NCI-H2171 (cell line): ENCODE data around the gene TOX2.
A peak's percentile ranks its signal among the peaks of the same experiment; 100 is the strongest.

Experiments used
- DNase-seq: peaks from one replicate; lab custom pipeline; 2025; lab: John Stamatoyannopoulos, UW

The TOX2 gene

DNA sequence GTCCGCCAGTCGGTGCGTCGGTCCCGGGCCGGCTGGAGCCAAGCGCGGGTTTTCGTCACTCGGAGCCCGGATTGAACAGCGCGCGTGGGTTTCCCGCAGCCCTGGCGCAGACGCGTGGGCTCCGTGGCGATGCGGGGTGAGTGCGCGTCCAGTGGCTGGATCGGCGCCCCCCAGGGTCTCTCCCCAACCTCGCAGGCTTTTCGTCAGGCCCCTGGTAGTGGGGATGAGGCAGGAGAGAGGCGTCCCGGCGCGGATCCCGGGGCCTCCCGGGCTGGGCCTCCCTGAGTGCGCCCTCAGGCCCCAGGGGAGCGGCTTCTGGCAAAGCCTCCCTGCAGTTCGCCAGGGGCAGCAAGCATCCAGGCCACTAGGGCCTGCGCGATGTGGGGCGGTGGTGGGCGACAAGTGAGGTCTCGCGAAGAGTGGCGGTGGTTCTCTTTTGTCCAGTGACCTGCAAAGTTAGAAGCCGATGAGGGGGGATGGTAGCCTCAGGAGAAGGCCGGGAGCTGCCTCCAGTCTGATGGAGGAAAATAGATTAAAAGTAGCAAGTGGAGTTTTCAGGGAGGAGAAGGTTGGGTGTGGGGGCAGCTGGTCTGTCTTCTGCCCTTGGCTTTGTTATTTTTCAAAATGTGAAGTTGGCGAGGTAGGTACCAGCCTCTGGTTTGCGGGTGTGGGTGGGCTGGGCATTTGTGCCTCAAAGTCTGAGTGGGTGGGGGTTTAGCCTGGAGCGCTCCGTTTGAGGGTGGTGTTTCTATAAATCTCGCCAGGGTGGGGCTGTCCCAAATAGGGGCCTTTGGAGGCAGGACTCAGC is 1.6 kb downstream of the TOX2 start:
- DNase-seq, result no peak

DNA sequence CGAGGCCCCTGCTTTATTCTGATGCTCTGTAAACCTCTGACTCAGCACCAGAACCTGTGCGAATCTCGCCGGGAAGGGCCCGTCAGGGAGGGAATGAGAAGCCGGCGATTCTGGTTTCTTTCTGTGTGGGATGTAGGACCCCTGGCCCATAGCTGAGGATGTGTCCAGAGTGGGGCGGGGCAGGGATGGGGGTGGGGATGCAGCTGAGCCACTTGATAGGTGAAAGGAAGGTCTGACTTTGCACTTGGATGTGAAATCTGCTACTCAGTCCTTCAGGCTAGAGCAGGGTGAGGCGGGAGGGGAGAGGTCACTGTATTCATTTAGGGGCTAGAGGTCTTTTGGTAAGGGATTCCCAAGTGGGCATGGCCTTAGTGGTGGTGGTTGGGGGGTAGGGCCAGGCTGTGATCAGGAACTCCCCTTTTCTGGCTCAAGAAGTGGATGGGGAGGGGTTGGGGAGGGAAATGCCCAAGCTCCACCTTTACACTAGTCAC is 2.3 kb downstream of the TOX2 start:
- no peak for DNase-seq

DNA sequence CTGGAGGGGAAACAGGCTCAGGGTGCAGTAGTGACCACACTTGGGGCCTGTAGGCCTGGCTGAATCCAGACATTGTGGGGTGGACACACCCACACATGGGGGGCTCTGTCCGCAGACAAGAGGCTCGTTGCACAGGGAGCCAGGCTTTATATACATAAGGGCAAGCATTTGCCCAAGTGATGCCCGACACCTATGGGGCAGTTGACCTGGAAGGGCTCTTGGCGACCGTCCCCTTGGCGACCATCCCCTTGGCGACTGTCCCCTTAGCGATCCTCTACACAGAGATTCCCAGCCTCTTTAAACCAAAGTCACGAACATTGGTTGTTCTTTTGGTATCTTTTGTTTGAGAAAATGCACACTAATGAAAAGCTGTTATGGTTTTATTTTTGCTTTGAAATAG is 2.7 kb downstream of the TOX2 start:
- DNase-seq, result no peak

DNA sequence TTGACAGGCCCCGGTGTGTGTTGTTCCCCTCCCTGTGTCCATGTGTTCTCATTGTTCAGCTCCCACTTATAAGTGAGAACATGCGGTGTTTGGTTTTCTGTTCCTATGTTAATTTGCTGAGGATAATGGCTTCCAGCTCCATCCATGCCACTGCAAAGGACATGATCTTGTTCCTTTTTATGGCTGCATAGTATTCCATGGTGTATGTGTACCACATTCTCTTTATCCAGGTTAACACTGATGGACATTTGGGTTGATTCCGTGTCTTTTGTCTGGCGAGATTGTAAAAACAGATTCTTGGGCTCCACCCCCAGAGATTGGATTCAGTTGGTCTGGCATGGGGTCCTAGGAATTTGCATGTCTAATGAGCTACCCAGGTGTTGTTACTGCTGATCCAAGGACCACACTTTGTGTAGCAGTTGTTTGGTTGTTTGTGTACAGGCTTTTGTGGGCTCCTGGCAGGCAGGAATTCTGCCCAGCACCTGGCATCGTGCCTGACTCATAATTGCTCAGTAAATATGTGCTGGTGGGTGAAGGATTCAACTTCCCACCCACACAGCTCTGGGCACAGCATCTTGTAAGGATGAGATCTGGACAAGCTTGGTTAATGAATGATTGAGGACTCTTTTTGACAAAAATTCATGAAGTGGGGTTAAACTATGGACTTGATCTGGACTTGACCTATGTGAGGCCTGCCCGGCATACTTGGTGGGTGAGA is 5.2 kb downstream of the TOX2 start:
- DNase-seq, result no peak

DNA sequence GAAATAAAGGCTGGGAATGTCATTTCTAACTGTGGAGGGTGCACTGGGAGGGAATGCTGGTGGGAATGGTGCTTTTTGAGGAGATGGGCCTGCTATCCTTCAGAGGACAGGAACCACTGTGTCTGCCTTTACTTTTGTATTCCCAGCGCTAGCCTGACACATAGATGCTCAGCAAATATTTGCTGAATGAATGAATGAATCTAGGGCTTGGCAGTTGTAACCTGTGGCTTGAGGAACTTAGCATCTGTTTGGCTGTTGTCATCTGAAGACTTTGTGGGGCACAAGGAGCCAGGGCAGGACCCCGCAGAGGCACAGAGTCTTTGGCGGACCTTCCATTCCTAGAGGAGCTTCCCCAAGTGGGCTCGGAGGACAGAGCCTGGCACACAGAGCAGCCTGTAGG is 6.1 kb downstream of the TOX2 start:
- no peak for DNase-seq

DNA sequence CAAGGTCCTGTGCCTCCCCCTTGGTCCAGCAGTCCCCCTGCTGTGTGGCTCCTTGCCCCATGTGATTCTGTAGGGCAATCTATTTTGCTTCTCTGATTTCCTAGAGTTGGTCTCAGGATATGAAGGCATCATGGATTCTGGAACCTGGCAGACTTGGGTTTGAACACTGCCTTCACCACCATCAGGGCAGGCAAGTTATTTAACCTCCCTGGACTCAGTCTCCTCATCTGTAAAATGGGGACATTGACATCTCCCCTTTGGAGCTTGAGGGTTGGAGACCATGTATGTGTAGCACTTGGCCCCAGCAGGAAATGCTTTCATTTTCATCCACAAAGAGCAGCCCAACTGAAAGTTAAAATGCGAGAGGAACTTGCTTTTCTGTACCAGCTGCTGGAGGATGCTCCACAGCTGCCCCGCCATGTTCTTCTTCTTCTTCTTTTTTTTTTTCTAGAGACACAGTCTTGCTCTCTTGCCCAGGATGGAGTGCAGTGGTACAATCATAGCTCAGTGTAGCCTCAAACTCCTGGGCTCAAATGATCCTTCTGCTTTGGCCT is 6.7 kb downstream of the TOX2 start:
- DNase-seq, result no peak

DNA sequence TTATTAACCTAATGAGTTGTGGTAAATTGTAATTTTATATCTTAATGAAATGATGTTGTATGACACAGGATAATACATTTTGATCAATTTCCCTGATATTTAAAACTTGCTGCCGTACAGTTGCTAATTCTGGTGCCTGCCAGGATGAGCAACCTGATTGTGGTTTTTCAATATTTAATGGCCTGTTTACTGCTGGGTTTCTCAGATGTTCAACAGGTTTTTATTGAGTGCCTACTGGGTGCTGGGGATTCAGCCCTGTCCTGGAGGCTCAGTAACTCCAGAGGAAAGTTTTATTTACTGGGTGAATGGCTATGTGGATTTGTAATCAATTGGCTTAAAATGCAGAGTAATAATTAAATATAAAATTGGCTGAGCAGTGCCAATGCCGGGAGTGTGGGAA is 8.0 kb downstream of the TOX2 start:
- DNase-seq, result no peak

DNA sequence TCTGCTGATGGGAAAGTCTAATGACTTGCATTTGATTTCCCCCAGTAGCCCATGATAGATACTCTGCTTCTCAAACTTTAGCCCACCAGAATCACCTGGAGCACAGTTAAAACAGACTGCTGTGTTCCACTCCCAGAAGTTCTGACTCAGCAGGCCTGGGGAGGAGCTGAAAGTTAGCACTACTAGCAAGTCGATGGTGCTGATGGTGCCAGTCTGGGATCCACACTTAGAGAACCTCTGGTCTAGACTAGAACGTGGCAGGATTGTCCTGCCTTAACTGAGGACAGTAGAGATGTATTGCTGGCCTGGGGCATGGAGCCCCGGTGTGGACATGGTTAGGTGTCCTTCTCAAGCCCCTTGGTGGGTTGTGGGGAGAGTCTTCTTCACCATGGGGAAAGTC is 8.7 kb downstream of the TOX2 start:
- no peak for DNase-seq

DNA sequence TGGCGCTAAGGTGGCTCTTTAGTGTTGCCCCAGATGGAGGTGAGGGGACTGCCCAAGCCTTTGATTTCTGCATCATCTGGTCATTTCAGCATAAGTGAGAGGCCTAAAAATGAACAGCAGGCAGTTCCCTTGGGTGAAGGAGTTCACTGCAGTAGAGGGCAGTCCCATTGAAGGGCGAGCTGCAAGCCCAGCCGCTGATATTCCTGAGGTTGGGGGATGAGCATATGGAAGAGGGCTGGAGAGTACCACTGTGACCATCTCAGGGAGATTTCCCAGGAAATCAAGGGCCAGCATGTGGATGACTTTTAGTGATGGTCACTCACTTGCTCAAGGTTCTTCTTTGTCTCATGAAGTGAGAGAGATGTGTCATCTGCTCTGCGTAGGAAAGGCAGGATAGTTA is 9.3 kb downstream of the TOX2 start:
- DNase-seq, result no peak

DNA sequence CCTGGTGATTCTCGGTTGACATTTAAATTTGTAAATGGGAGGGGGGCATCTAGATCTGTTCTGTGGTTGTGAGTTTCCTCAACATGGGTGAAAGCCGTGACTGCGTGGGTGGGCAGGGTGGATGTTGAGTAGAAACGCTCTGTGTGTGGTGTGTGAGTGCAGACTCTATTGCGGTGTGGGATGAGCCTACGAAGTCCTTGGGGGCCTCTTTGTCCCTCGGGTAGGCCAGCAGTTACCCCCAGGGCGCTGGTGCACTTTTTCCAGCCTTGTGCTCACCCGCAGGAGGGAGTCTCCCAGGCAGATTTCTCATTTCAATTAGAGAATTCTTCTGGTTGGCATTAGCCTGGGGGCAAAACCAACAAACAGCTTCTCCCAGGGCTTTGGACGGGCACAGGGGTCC is 10.6 kb downstream of the TOX2 start:
- DNase-seq, result no peak

DNA sequence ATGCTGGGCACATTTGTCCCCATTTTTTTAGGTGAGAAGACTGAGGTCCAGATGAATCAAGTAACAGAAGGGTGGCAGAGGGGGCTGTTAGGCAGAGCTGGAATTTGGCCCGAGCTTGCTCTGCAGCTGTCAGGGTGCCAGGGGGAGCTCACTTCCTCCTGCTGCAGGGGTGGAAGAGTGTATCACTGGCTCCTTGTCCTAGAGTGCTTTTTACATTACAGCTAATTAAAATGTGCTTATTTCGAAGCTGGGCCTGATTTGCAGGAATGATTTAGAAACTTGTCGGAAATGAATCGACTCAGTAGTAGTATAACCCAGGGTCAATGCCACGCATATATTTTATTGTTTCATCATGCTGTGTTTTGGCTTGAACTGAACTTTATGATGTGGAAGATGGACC is 11.1 kb downstream of the TOX2 start:
- peak; percentile 7 for DNase-seq

DNA sequence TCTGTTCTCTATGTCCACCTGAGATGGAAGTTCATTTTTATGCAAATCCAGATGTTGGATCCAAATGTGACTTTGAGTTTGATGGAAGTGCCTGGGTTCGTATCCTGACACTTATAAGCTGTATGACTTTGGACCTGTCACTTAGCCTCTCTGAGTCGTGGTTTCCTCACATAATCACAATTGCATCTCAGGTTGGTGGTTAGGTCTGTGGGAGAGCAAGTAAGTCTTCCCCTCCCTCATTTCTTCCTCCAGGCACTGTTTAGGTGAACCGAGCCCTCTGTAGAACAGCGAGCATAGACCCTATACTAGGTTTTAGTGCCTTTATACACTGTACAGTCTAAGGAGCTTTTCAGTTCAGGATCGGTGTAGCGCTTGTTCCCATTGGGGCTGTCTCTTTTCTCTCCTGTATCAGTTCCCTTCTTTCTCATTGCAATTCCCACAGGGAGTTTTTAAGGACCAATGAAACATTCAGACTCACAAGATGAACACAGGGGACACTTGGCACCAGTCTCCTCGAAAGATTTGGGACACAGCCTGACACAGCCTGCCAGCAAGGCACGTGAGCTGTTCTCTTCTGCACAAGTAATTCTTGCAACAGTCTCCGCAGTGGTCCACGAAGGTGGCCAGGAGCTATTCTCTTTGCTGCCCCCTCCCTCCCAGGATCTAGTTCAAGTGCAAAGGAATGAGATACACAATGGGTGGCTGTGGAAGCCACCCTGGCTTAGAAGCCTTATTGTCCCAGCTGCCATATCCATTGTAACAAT is 11.8 kb downstream of the TOX2 start:
- DNase-seq, result no peak

DNA sequence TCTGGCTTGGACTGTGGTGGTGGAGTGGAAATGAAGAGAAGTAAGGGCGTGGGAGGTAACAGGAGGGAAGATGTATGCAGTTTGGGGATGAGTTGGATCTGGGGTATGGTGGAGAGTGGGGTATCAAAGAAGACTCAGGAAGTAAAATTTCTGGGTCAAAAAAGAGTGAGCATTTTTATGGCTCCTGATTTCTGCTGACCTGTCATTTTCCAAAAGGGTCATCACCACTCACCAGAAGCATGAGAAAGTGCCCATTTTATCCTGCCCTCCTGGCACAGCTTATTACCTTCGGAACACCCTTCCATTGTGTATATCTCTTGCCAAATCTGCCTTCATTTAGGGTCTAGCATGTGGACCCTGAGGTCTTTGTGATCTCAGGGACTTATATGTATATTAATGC is 17.3 kb downstream of the TOX2 start:
- DNase-seq, result no peak

DNA sequence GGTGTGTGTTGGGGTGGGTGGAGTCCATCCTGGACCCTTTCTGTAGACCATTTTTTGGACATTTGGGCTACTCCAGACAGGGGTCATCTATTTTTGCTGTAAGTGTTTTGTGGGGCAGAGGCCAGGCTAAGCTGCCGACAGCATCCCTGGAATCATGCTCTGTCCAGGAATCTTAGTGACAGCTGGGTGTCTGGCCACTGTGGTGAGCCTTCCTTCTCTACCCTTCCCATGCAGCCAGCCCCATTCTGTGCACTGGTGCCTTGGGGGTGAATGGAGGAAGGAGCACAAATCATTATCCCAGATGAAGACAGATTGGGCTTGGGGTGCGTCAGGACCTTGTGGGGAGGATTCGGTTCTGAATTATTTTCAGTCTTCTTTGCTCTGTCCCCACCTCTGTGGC is 20.2 kb downstream of the TOX2 start:
- DNase-seq, result no peak

DNA sequence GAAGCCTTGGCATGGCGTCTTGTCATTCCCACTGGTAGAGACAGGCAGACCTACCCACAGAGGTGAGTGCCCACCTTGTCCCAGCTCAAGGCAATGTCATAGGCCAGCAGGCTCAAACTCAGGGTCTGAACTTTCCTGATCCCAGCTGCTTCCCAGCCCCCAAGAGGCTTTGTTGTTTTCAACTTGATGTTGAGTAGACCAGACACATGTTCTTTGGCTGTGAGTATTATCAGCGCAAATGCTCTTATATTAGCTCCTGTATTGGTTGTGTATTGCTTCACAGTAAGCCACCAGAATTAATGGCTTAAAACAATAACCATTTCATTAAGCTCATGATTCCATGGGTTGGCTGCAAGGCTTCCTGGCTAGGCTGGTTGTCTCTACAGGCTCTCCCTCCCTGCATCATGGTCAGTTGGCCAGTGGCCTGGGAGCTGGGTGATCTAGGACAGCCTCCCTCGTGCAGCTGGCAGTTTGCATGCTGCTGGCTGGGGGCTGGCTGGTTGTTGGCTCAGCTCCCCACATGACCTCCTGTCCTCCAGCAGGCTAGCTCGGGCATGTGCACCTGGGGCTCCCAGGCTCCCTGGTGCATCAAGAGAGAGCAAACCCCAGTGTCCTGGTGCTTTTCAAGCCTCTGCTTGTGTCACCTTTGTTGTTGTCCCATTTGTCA is 21.6 kb downstream of the TOX2 start:
- DNase-seq, result no peak

DNA sequence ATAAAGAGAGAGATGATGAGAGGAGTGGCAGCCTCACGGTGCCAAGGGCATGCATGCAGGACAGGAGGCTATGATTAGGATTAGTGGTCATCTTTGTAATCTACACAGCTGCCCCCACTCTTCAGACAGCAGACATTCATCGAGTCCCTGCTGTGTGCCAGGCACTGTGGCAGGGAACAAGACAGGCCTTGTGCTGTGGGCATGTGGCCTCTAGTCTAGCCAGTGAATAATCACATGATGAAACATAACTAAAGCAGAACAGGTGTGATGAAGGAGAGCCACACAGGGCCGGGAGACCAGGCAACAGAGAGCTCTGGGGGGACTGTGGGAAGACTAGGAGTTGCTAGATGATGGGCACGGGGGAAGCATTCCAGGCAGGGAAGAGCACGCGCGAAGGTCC is 22.2 kb downstream of the TOX2 start:
- DNase-seq, result no peak

DNA sequence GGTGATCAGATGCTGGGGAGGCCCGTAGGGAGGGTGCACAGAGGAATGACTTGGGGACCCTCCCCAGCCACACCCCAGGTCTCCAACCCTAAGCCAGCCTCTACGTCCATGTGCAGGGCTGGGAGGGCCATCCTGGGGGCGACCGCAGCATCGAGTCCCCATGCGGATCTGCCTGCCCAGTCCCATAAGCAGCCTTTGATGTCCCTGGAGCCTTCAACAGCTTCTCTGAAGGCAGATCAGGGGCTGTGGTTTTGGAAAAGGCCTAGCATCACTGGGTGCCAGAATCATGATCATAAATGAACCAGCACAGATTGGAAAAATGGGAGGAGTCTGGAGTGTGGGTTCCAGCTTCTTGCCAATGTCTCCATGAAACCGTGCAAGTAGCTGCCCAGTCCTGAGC is 22.9 kb downstream of the TOX2 start:
- DNase-seq, result no peak

DNA sequence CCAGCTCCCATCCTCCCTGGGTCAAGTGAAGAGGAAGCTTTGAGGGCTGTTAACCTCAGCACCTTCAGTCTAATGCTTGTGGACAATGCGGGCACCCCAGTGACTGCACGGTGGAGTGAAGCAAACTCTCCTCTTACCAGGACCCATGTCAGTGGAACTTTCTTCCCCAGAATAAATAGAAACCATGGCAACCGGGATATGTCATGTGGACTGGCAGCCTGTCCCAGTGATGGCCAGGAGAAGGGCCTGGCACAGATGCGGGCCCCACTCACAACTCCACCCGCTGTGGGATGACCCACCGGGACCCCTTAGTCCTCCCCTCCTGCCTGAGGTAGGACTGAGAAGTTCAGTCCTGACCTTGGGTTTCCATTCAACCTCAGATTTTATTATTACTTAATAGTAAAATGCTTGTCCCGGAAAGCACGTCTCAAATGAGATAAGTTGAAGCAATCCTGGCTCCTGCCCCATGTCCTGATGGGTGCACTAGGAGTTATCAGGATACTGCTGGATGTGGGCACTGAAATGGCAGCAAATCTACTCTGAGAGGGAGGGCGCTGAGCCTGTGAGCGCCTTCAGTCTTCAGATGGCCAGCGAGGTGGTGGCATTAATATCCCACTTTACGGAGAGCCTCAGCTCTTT is 23.5 kb downstream of the TOX2 start:
- no peak for DNase-seq

DNA sequence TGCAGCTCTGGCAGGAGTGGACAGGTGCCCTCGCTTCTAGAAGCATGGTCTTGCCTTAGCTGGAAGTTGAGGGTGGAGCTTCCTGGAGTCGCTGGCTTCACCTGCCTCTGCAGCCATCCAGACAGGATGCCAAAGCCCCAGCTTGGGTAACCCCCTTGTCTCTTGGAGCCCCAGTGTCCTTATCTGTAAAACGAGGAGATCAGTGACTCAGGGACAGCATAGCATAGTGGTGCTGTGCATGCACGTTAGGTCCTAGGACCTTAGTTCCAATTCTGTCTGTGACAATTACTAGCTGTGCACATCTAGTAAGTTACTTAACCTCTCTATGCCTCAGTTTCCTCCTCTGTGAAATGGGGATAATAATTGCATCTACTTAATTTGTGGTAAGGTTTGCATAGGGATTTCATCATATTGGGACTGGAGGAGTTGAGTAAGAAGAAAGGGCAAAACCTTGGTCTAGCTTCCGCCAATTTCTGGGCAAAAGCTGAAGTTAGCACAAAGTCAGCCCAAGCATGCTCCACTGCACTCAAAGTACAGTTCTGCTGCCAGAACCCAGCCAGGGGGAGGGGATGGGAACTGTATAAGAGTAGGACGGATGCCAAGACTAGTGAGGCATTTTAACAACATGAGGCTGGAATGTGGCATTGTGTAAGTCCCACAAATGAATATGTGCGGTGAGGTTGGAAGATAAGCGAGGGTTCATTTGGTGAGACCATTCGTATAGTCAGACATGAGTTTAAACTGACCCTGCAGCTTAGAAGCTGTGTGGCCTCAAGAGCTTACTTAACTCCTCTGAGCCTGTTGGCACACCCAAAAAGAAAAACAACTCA is 24.5 kb downstream of the TOX2 start:
- DNase-seq, result no peak

DNA sequence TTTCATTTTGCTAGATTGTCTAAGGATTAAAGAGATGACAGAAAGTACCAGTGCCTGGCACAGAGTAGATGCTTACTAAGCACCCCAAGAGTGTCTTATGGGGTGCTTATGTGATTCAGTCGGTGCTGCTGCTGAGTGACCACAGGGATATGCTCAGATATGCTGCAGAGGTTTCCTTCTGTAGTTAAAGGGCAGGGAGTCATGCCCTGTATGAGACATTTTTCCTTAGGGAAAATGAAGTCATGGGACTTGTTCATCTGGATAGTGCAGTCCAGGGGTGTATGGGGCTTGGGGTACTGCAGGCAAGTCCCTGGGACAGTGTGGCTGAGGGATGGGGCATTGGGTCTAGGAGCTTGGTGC is 25.1 kb downstream of the TOX2 start:
- no peak for DNase-seq
